NT2/D1 (cell line): Measurements from ENCODE around the gene AK5.
"Not testable (repeated sequence)": the region's sequence is repeated elsewhere in the genome, so short reads cannot be mapped to it uniquely, and the experiment has no call there.

Experiments
- DNase-seq: peaks from one replicate; pipeline ENCODE4 v3.0.0-alpha.2; 2011; ENCODE audit warnings: low read depth, low spot score
- H3K27me3 ChIP-seq: 2 replicates; pipeline ENCODE4 v1.6.0; 2011; ENCODE audit warnings: mild to moderate bottlenecking; ENCODE audit not compliant: insufficient read length, insufficient read depth
- H3K36me3 ChIP-seq: 2 replicates; pipeline ENCODE4 v1.6.1; 2011; ENCODE audit warnings: mild to moderate bottlenecking, low read length, mixed read lengths; ENCODE audit not compliant: insufficient read depth, insufficient read length
- H3K4me1 ChIP-seq: 2 replicates; pipeline ENCODE4 v1.5.1; 2011; ENCODE audit not compliant: insufficient read depth, insufficient read length
- H3K4me3 ChIP-seq: 2 replicates; pipeline ENCODE4 v1.5.1; 2011; ENCODE audit warnings: low read depth; ENCODE audit not compliant: insufficient read length
- H3K9ac ChIP-seq: 2 replicates; pipeline ENCODE4 v1.6.0; 2011; ENCODE audit warnings: low read depth; ENCODE audit not compliant: insufficient read length
- H3K9me3 ChIP-seq: 2 replicates; pipeline ENCODE4 v1.5.1; 2011; ENCODE audit warnings: mild to moderate bottlenecking, low read length; ENCODE audit not compliant: insufficient read depth
- SUZ12 ChIP-seq: IDR thresholded peaks from 2 replicates; pipeline ENCODE4 v1.6.1; 2011; ENCODE audit not compliant: insufficient read length, insufficient read depth; ENCODE audit errors: extremely low read depth
- YY1 ChIP-seq: IDR thresholded peaks from 2 replicates; pipeline ENCODE4 v1.6.1; 2011; ENCODE audit not compliant: insufficient read length, insufficient read depth
- ZNF274 ChIP-seq: IDR thresholded peaks from 2 replicates; pipeline ENCODE4 v1.6.1; 2011; ENCODE audit warnings: mild to moderate bottlenecking, low read depth, low read length

AK5 gene

GRCh38 chr1:77511440-77511840 lies 229.6 kb downstream of the AK5 start:
- H3K9ac ChIP-seq, result no peak overlapping the region
- H3K4me1 ChIP-seq, result no peaks in the 10 kb centered on the region
- H3K36me3 ChIP-seq, result no peaks in the 10 kb centered on the region
- H3K9me3 ChIP-seq, result no peaks in the 10 kb centered on the region
- no peak overlapping the region for H3K4me3 ChIP-seq
- no peak for TF ChIP-seq ZNF274
- no peak for TF ChIP-seq SUZ12
- no peak for TF ChIP-seq YY1
- H3K27me3 ChIP-seq, result no peaks in the 10 kb centered on the region
- no peak for DNase-seq

DNA sequence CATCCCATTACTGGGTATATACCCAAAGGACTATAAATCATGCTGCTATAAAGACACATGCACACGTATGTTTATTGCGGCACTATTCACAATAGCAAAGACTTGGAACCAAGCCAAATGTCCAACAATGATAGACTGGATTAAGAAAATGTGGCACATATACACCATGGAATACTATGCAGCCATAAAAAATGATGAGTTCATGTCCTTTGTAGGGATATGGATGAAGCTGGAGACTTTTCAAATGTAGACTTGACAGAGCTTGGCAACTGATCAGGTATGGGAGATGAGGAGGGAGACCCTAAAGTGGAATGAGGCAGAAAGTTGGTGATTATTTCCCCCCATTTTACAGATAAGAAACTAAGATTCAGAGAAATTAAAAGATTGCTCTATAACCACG lies 230.8 kb downstream of the AK5 start:
- not testable (repeated sequence) for H3K4me3 ChIP-seq, H3K27me3 ChIP-seq, DNase-seq, H3K4me1 ChIP-seq, H3K9ac ChIP-seq, H3K36me3 ChIP-seq, H3K9me3 ChIP-seq

DNA sequence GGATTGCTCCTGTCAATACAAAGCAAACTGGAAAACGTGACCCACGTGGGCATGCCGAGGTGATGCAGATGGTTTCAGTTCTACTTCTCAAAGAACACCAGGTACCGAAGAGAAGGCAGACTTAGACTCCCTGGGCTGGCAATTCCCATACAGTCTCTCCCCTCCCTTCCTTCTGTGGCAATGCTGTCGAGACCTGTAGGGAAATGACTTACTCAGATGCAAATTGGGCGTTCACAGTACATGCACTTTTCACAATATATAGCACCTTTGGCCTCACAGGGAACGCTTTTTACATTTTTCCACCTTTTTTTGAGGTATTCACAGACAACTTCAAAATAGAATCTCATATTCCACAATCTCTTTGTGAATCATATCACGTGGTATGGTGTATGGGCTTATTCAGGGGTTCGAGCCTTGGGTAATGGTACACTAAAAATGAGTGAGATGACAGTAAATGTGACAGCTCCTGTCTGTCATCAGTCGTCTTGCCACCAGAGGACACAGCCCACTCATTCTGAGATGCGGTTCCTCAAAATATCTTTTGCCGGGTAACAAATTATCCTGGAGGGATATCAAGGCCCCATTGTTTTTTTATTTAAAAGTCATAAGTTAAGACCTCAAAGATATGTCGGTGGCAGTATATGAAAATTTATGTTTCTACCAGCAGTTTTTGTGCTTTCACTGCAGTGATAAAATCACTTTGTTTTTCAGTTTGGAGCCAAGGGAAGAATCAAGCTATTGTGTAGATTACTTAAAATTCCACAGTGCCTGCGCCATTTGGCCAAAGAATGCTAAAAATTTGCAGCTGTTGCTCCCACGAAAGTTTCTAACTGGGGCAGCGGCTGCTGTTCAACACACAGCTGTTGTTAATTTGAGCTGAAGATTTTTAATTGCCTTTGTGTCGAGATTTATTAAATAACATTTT lies 232.3 kb downstream of the AK5 start:
- Histone ChIP-seq H3K9ac (no peak overlapping the region), H3K9me3 (no peaks in the 10 kb centered on the region), H3K27me3 (no peaks in the 10 kb centered on the region), H3K36me3 (no peaks in the 10 kb centered on the region), H3K4me3 (no peak overlapping the region), H3K4me1 (no peaks in the 10 kb centered on the region)
- TF ChIP-seq SUZ12, result no peak
- TF ChIP-seq ZNF274, result no peak
- TF ChIP-seq YY1, result no peak
- peak; percentile 65 for DNase-seq

DNA sequence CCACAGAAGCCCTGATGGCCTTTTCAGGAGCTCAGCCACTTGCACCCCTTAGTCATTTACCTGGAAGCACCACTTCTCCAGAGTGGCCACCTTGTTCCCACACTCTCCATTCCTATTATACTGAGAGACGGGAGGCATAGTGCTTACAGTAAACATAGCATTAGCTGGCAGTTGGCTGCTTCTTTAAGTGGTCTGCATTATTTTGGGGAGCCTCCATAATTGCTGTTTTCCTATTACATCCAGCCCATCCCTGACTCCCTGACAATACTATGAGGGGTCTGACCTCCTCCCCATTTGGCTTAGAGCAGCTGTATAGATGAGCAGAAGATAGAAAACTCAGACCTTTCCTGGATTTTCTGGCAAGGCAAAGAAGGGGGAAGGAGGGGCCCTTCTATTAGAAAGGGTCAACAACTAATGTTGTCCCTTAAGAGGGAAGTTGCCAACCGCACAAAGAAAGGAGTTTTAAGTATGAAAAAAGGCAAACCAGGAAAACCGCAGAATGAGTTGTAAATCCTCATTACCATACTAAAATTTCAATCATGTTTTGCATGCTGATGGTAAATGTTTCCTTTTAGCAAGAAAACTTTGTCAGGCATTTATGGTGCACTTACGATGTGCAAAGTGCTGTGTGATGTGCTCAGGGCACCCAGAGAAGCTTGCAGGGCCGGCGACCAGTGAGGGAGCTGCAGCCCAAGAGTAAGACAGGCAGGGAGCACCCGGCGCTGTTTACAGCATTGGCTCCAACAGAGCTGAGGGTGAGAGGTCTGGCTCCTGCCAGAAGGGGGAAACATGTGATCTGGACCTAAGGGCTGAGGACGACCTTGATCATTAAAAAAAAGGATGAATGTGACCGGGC lies 233.3 kb downstream of the AK5 start:
- no peaks in the 10 kb centered on the region for H3K4me1 ChIP-seq
- H3K9ac ChIP-seq, result peak overlapping the region; percentile 4
- no peak overlapping the region for H3K4me3 ChIP-seq
- H3K27me3 ChIP-seq, result no peaks in the 10 kb centered on the region
- no peaks in the 10 kb centered on the region for H3K36me3 ChIP-seq
- peak; percentile 82 for DNase-seq
- no peaks in the 10 kb centered on the region for H3K9me3 ChIP-seq
- no peak for TF ChIP-seq ZNF274
- TF ChIP-seq SUZ12, result no peak
- no peak for TF ChIP-seq YY1

DNA sequence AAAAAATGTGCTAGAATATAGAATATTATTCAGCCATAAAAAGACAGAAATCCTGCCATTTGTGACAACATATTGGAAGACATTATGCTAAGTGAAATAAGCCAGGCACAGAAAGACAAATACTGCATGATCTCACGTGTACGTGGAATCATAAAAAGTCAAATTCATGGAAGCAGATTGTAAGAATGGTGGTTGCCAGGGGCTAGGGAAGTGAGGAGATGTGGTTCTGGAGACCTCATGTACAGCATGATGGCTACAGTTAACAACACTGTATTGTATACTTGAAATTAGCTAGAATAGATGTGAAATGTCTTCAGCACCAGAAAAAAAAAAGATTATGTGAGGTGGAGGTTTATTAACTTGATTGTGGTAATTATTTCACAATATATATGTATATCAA lies 234.3 kb downstream of the AK5 start:
- DNase-seq, result no peak
- no peaks in the 10 kb centered on the region for H3K4me1 ChIP-seq
- H3K4me3 ChIP-seq, result no peak overlapping the region
- no peaks in the 10 kb centered on the region for H3K27me3 ChIP-seq
- H3K9ac ChIP-seq, result no peak overlapping the region
- H3K9me3 ChIP-seq, result no peaks in the 10 kb centered on the region
- H3K36me3 ChIP-seq, result no peaks in the 10 kb centered on the region
- no peak for TF ChIP-seq YY1
- no peak for TF ChIP-seq ZNF274
- no peak for TF ChIP-seq SUZ12

- H3K27me3 ChIP-seq, result no peaks in the 10 kb centered on the region
- H3K36me3 ChIP-seq, result no peaks in the 10 kb centered on the region
- H3K4me1 ChIP-seq, result no peaks in the 10 kb centered on the region
- no peak for TF ChIP-seq YY1
- no peak for TF ChIP-seq SUZ12
- no peak for TF ChIP-seq ZNF274
- H3K4me3 ChIP-seq, result no peak overlapping the region
- DNase-seq, result no peak
- H3K9me3 ChIP-seq, result no peaks in the 10 kb centered on the region
- no peak overlapping the region for H3K9ac ChIP-seq
Measured at GRCh38 chr1:77524038-77524437, 242.2 kb downstream of the AK5 start.

- DNase-seq, H3K36me3 ChIP-seq, H3K9ac ChIP-seq, H3K4me3 ChIP-seq, H3K27me3 ChIP-seq, H3K4me1 ChIP-seq, H3K9me3 ChIP-seq: not testable (repeated sequence)
Measured at GRCh38 chr1:77531149-77531548, 249.3 kb downstream of the AK5 start.

DNA sequence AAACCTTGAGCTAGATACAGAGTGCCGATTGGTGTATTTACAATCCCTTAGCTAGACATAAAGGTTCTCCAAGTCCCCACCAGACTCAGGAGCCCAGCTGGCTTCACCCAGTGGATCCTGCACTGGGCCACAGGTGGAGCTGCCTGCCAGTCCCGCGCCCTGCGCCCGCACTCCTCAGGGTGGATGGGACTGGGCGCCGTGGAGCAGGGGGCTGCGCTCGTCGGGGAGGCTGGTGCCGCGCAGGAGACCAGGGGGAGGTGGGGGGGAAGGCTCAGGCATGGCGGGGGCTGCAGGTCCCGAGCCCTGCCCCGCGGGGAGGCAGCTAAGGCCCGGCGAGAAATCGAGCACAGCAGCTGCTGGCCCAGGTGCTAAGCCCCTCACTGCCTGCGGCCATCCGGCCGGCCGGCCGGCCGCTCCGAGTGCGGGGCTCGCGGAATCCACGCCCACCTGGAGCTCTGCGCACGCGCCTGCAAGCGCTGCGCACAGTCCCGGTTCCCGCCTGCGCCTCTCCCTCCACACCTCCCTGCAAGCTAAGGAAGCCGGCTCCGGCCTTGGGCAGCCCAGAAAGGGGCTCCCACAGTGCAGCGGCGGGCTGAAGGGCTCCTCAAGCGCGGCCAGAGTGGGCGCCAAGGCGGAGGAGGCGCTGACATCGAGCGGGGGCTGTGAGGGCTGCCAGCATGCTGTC lies 249.9 kb downstream of the AK5 start:
- H3K27me3 ChIP-seq, H3K36me3 ChIP-seq, H3K4me1 ChIP-seq, H3K4me3 ChIP-seq, H3K9ac ChIP-seq, H3K9me3 ChIP-seq, DNase-seq: not testable (repeated sequence)
